Fibroblast of skin of back (primary cell): ENCODE measurements around the gene FOXP4.
"Not testable (repeated sequence)": the region's sequence is repeated elsewhere in the genome, so short reads cannot be mapped to it uniquely, and the experiment has no call there.

Experiments used
- DNase-seq: peaks from one replicate; pipeline ENCODE4 v3.0.0-alpha.2; 2013

Gene FOXP4

DNA sequence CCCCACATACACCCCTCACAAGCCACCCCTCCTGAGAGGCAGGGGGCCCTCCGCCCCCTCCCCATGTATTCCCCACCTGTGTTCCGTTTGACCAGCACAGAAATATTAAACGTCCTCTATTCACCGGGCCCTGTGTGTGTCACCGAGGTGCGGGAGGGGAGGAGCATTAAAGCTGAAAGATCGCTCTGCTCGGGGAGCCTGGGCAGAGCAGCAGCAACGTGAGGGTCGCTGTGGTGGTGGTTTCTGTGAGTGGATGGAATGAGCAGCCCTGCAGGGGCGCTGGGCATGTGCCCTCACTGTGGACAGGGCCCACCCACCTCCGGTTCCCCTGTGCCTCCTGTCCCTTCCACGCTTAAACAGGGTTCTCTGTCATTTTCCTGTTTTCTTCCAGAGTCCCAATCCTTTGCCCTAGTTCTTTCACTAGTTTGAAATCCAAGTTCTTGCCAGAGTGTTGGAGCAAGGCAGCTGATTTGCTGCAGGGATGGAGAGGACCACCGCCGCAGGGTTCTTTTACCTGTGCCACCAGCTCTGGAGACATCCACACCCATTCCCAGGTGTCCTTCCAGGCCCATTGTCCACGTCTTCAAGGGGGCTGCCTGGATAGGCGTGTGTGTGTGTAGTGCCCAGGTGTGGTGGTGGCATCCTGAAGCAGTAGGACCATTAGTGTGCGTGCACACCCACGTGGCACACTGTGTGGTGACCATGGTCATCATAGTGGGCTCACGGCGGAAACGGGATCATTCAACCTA is 54.5 kb downstream of the FOXP4 start:
- no peak for DNase-seq

DNA sequence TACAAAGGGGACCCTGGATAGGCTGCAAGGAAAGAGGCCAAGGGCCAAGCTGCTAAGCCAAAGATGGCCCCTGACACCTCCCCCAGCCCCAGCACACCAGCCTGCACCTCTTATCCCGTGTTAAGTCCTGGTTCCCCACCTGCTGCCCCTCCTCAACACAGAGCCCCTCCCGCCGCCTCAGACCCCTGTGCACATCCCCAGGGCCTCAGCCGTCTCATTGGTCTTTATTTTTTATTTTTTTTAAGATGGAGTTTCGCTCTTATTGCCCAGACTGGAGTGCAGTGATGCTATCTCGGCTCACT is 55.0 kb downstream of the FOXP4 start:
- DNase-seq = no peak

DNA sequence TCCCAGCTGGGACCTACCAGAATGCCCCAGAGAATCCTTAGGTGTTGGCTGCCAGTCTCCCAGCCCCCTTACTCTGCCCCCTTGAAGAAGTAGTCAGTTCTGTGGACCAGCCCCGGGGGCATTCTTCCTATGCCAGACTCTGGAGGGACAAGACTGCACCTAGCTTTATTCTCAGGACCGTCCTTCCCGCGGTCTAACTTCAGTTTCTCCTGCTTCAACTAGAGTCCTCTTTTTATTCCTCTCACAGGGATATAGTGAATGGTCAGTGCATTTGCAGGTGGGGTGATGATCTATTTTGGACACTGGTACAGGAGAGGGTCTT is 56.2 kb downstream of the FOXP4 start:
- no peak for DNase-seq

GRCh38 chr6:41602864-41603608 is 56.9 kb downstream of the FOXP4 start:
- peak; percentile 80 for DNase-seq

- no peak for DNase-seq
Measured at GRCh38 chr6:41604006-41604405, 57.8 kb downstream of the FOXP4 start.

DNA sequence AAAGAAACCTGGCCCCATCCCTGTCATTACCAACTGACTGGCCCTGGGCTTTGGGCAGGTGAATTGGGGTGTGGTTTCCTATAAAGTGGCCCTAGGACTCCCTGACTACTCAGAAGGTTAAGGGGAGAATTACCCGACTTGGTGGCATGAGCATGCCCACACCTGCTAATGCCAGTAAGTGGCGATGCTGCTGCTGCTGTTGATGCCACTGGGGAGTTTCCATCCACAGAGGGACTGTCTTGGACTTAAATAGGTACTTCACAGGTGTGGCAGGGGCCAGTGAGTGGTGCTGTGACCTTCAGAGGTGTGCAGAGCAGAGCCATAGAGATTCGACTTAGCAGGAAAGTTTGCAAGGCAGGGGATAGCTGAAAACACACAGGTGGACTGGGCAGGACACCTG is 59.5 kb downstream of the FOXP4 start:
- no peak for DNase-seq

- no peak for DNase-seq
Measured at GRCh38 chr6:41607036-41607435, 60.9 kb downstream of the FOXP4 start.

DNA sequence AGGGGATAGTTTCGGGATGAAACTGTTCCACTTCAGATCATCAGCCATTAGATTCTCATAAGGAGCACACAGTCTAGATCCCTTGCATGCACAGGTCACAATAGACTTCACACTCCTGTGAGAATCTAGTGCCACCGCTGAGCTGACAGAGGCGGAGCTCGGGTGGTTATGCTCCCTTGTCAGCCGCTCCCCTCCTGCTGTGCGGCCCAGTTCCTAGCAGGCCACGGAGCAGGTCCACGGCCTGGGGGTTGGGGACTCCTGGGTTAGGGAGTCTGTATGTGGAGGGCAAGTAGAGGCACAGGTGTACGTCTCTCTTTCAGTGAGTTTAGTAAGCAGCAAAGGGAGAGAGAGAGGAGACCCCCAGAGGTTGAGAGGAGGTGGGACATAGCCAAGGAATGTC is 61.6 kb downstream of the FOXP4 start:
- no peak for DNase-seq

- no peak for DNase-seq
Measured at GRCh38 chr6:41608443-41609151, 62.4 kb downstream of the FOXP4 start.

DNA sequence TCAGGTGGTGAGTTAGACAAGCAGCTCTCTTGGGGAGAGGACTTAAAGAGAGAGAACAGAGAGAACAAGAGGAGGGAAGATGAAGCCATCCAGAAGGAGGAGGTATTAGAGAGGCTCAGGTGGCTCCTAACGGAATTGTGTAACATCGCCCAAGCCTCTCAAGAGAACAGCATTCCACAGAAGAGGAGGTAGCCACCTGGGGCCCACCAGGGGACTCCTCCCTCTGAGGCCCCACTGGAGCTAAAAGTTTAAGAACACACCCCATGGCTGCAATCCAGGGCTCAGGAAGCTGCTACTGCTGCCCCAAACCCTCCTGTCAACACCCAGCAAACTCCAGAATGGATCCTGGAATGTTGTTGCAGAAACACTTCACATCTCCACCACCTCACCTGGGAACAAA is 68.5 kb downstream of the FOXP4 start:
- no peak for DNase-seq

- DNase-seq = no peak
Measured at GRCh38 chr6:41615311-41615710, 69.1 kb downstream of the FOXP4 start.

GRCh38 chr6:41618598-41618997 is 72.4 kb downstream of the FOXP4 start:
- DNase-seq = no peak

DNA sequence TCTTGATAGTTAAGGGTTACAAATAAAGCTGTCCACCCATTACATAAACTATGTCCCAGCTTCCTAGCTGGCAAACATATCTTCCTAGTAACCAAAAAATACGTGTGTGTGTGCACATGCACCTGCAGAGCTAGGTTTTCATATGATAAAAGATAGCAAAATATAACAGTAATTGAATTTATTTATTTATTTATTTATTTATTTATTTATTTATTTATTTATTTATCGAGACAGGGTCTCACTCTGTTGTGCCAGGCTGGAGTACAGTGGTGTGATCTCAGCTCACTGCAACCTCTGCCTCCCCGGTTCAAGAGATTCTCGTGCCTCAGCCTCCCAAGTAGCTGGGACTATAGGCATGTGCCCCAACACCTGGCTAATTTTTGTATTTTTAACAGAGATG is 73.0 kb downstream of the FOXP4 start:
- not testable (repeated sequence) for DNase-seq

DNA sequence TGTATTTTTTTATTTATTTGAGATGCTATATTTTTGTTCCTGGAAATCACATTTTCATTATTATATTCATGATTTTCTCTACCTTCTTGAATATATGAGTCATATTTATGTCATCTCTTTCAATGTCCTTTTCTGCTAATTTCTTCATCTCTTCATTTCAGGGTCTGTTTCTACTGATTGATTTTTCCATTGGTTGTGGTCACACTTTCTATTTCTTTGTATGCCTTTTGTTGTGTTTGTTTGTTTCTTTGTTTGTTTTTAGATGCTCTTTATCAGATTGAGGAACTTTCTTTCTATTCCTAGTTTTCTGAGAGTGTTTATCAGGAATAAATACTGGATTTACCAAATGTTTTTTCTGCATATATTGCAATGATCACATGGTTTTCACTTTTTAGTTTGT is 75.2 kb downstream of the FOXP4 start:
- no peak for DNase-seq

- no peak for DNase-seq
Measured at GRCh38 chr6:41621802-41622201, 75.6 kb downstream of the FOXP4 start.

- no peak for DNase-seq
Measured at GRCh38 chr6:41622206-41622988, 76.2 kb downstream of the FOXP4 start.

- no peak for DNase-seq
Measured at GRCh38 chr6:41623330-41623729, 77.1 kb downstream of the FOXP4 start.

DNA sequence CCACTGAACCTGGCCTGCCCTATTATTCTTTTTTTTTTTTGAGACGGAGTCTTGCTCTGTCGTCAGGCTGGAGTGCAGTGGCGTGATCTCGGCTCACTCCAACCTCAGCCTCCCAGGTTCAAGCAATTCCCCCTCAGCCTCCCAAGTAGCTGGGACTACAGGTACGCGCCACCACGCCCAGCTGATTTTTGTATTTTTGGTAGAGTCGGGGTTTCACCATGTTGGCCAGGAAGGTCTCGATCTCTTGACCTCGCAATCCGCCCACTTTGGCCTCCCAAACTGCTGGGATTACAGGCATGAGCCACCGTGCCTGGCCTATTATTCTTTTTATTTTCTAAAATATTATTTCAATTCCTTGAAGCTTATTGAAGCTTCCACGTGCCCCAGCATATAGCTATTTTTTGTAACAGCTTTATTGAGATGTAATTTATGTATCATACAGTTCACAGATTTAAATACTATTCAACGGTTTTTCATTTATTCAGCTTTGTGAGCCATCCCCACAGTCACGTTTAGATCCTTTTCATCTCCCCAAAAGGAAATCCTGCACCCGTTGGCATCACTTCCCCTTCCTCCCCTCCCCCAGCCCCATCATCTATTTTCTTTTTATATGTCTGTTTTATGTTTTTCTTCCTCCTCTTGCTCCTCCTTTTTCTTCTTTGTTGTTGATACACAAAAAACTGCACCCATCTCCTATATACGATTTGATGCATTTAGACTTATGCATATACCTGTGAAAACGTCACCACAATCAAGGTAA is 78.6 kb downstream of the FOXP4 start:
- DNase-seq = no peak

GRCh38 chr6:41625442-41625841 is 79.3 kb downstream of the FOXP4 start:
- no peak for DNase-seq

- DNase-seq = no peak
Measured at GRCh38 chr6:41626022-41626421, 79.8 kb downstream of the FOXP4 start.

DNA sequence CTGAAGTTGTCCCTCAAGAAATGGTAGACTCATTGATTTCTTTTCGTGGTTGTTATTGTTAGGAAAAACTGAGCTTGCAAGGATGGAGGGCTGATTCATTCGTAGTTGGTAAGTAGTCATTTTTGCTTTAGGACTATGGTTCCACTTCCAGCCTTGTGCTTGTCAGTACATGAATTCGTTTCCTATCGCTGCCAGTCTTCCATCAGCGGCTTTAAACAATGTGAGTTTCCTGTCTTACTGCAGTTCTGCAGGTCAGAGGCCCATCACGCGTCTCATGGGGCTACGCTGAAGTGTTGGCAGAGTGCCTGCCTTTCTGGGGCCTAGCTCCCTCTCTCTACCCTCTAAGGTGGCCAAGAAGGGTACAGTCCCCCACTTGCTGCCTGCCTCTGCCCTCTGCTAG is 80.7 kb downstream of the FOXP4 start:
- no peak for DNase-seq

DNA sequence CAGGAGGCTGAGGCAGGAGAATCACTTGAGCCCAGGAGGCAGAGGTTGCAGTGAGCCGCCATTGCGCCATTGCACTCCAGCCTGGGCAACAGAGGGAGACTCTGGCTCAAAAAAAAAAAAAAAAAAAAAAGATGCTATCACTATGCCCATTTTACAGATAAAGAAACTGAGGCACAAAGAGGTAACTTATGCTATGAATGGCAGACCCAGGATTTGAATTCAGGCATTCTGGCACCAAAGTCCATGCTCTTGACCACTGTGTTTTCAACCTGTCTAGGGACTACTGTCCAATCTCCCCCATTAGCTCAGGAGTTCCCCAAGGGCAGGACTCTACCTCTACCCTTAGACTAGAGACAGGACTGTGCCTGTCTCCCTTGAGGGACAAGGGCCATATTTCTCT is 82.9 kb downstream of the FOXP4 start:
- no peak for DNase-seq
